GM15510 (cell line): ENCODE measurements around the gene FBXW7.

Source experiments
- POLR2A ChIP-seq: IDR thresholded peaks from 3 replicates; pipeline ENCODE4 v1.6.1; 2011; ENCODE audit warnings: borderline replicate concordance; ENCODE audit not compliant: insufficient read length; ENCODE audit errors: extremely low read depth

FBXW7 gene

GRCh38 chr4:152316969-152317368 lies 218.9 kb downstream of the FBXW7 start:
- TF ChIP-seq POLR2A = no peak

GRCh38 chr4:152310257-152310656 lies 225.6 kb downstream of the FBXW7 start:
- TF ChIP-seq POLR2A = no peak

- TF ChIP-seq POLR2A = no peak
These were observed 226.5 kb downstream of the FBXW7 start for GRCh38 chr4:152309418-152309817.

GRCh38 chr4:152308951-152309350 lies 226.9 kb downstream of the FBXW7 start:
- TF ChIP-seq POLR2A = no peak

GRCh38 chr4:152307669-152308068 lies 228.2 kb downstream of the FBXW7 start:
- TF ChIP-seq POLR2A = no peak

- TF ChIP-seq POLR2A = no peak
These were observed 229.4 kb downstream of the FBXW7 start for GRCh38 chr4:152306541-152306940.

GRCh38 chr4:152304220-152304619 lies 231.7 kb downstream of the FBXW7 start:
- no peak for TF ChIP-seq POLR2A

- no peak for TF ChIP-seq POLR2A
These were observed 234.5 kb downstream of the FBXW7 start for GRCh38 chr4:152301381-152301780.

GRCh38 chr4:152299553-152299952 lies 236.3 kb downstream of the FBXW7 start:
- no peak for TF ChIP-seq POLR2A

GRCh38 chr4:152296386-152296785 lies 239.5 kb downstream of the FBXW7 start:
- no peak for TF ChIP-seq POLR2A

GRCh38 chr4:152294765-152295164 lies 241.1 kb downstream of the FBXW7 start:
- no peak for TF ChIP-seq POLR2A

GRCh38 chr4:152294331-152294730 lies 241.6 kb downstream of the FBXW7 start:
- no peak for TF ChIP-seq POLR2A

GRCh38 chr4:152293527-152293926 lies 242.4 kb downstream of the FBXW7 start:
- TF ChIP-seq POLR2A = no peak

GRCh38 chr4:152290366-152290921 lies 245.4 kb downstream of the FBXW7 start:
- no peak for TF ChIP-seq POLR2A

- TF ChIP-seq POLR2A = no peak
These were observed 246.0 kb downstream of the FBXW7 start for GRCh38 chr4:152289941-152290340.

GRCh38 chr4:152289541-152289940 lies 246.4 kb downstream of the FBXW7 start:
- TF ChIP-seq POLR2A = no peak
